Jurkat, Clone E6-1 (cell line): ENCODE data around the gene KBTBD4.
"Not testable (repeated sequence)": the region's sequence is repeated elsewhere in the genome, so short reads cannot be mapped to it uniquely, and the experiment has no call there.

ENCODE experiments used
- DNase-seq: peaks from one replicate; pipeline ENCODE4 v3.0.0-alpha.2; 2011; ENCODE audit warnings: low read depth, low spot score
- H3K4me3 ChIP-seq: 2 replicates; pipeline ENCODE4 v1.5.1; 2011; ENCODE audit warnings: mild to moderate bottlenecking, low read length, control low read depth, moderate library complexity

KBTBD4 gene

DNA sequence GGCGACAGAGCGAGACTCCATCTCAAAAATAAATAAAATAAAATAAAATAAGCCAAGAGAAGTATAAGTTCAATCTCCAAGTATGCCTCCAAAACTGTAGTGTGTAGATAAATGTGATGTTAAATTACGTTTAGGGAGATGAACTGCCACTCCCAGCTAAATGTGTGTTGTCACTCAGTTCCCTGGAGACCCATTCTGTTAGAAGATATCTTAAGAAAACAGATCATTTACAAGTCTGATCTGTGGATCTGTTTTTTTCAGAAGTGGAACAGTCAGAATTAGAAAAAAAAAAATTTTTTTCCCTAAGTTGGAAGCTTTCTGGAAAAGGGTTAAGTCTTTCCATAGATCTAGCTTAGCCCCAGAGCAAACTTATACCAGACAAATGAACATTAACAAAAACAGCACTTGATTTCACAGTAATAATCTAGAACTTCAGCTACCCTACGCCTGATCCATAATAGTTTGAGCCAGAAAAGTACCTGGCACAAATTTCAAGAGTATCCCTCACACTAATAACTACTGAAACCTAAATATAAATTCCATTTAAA is 44.0 kb downstream of the KBTBD4 start:
- no peak overlapping the region for H3K4me3 ChIP-seq
- no peak for DNase-seq

GRCh38 chr11:47533690-47534151 is 45.0 kb downstream of the KBTBD4 start:
- H3K4me3 ChIP-seq = no peak overlapping the region
- no peak for DNase-seq

GRCh38 chr11:47532597-47533213 is 46.1 kb downstream of the KBTBD4 start:
- DNase-seq = no peak
- no peak overlapping the region for H3K4me3 ChIP-seq

DNA sequence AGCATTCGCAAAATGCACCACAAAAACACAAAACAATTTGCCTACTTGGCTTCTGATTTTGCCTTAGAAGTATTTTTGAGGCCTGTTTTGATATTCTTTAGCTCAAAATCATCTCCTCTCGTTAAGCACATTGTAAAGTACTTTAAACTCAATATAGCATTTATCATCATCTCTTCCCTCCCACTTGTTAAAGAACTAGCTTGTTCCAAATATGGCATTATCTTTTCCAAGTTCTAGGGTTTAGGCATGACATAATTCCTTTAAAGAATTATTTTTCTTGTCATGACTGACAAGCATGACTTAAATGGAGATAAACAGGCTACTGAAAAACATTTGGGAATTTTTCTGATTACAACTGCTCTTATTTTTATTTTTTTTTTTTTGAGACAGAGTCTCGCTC is 47.1 kb downstream of the KBTBD4 start:
- no peak for DNase-seq
- H3K4me3 ChIP-seq = no peak overlapping the region

DNA sequence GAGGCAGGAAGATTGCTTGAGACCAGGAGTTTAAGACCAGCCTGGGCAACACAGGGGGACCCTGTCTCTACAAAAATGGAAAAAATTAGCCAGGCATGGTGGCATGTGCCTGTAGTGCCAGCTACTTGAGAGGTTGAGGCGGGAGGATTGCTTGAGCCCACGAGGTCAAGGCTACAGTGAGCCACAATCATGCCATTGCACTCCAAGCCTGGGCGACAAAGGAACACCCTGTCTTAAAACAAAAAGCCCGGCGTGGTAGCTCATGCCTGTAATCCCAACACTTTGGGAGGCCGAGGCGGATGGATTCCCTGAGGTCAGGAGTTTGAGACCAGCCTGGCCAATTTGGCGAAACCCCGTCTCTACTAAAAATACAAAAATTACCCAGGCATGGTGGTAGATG is 48.0 kb downstream of the KBTBD4 start:
- not testable (repeated sequence) for H3K4me3 ChIP-seq, DNase-seq

- H3K4me3 ChIP-seq = no peak overlapping the region
- DNase-seq = no peak
Measured at GRCh38 chr11:47529951-47530350, 48.8 kb downstream of the KBTBD4 start.

DNA sequence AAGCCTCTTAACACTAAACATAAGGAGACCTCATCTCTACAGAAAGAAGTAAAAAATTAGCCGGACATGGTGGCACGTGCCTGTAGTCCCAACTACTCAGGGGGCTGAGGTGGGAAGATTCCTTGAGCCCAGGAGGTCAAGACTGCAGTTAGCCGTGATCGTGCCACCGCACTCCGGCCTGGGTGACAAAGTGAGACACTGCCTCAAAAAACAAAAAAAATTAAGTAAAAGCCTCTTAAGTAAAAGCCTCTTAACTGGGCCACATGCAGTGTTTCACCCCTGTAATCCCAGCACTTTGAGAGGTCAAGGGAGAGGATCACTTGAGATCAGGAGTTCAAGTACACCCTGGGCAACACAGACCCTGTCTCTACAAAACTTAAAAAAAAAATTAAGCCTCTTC is 51.6 kb downstream of the KBTBD4 start:
- DNase-seq = no peak
- H3K4me3 ChIP-seq = no peak overlapping the region

GRCh38 chr11:47526032-47526431 is 52.7 kb downstream of the KBTBD4 start:
- H3K4me3 ChIP-seq, DNase-seq: not testable (repeated sequence)

GRCh38 chr11:47524291-47524874 is 54.4 kb downstream of the KBTBD4 start:
- H3K4me3 ChIP-seq = no peak overlapping the region

DNA sequence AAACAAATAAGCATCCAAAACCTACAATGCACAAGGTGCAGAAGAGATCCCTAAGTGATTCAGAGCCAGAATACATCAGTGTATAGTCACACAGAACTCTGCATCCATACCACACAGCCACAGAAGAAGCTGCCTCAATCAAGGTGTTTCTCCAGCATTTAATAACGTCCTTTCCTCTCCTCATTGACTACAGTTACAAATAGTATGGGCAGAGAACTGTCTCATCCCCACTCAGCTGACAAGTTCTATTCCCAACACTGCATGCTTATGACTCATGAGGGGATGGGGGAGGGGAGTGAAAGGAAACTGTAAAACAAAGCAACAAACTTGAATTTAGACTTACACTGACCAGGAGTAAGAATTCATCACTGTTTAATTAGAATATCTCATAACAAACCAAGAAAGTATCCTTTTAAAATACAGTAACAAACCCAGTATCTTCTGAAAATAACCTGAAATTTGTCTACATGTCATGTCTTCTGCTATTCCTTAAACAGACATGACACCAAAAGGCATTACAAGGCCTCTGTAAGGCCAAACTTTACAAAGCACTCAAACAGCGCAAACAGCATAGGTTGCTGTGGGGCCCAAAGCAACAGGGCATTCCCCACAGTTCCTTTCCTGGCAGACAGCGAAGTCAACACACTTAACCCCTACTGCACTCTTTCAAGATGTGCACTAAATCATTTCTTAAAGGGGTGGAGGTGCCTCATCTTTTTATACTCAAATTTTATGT is 55.1 kb downstream of the KBTBD4 start:
- H3K4me3 ChIP-seq = no peak overlapping the region
- DNase-seq = no peak

More at GRCh38 chr11:47524291-47524874, 54.4 kb downstream of the KBTBD4 start:
- no peak for DNase-seq
